Measurements from ENCODE around the gene RAX2.

The RAX2 gene

GRCh38 chr19:3725640-3726310, 46.3 kb downstream of the RAX2 start:
- no peak for DNase-seq (ENCODE audit: low read depth)

- no peak for DNase-seq (ENCODE audit: low read depth)
Observed at GRCh38 chr19:3725121-3725520, 46.9 kb downstream of the RAX2 start.

GRCh38 chr19:3723883-3724282, 48.1 kb downstream of the RAX2 start:
- DNase-seq (ENCODE audit: low read depth) = no peak

GRCh38 chr19:3723110-3723488, 48.9 kb downstream of the RAX2 start:
- DNase-seq (ENCODE audit: low read depth) = no peak

- DNase-seq (ENCODE audit: low read depth) = no peak
Observed at GRCh38 chr19:3722443-3723109, 49.5 kb downstream of the RAX2 start.

GRCh38 chr19:3721887-3722442, 50.1 kb downstream of the RAX2 start:
- no peak for DNase-seq (ENCODE audit: low read depth)

GRCh38 chr19:3721131-3721886, 50.7 kb downstream of the RAX2 start:
- peak; percentile 76 for DNase-seq (ENCODE audit: low read depth)

GRCh38 chr19:3720349-3720917, 51.6 kb downstream of the RAX2 start:
- DNase-seq (ENCODE audit: low read depth) = no peak

- DNase-seq (ENCODE audit: low read depth) = no peak
Observed at GRCh38 chr19:3719868-3720267, 52.2 kb downstream of the RAX2 start.

Measured in stimulated activated CD8-positive, alpha-beta memory T cell treated with anti-CD3 and anti-CD28 coated beads, Interleukin-15, amount 100 ng/mL, for 1 hour (primary cell).